Right atrium auricular region (tissue), 2 donors: ENCODE data around the gene ERBIN. TPM values are rescaled to one million over a fixed set of nuclear protein-coding genes. Genes with fewer than 3 reads are reported as not detected.

Source experiments
- DNase-seq: peaks from one replicate; pipeline ENCODE4 v3.0.0-alpha.2; 2019; ENCODE audit warnings: low spot score
- H3K27ac ChIP-seq, 2 donors: fragments of 200-600 bp; sonication (generic); 1 replicate in 1 of 2; 2 replicates in 1 of 2; pipeline ENCODE4 v1.5.1; 2016 to 2019
- H3K27me3 ChIP-seq, 2 donors: fragments of 200-600 bp; sonication (generic); one replicate each; pipeline versions ENCODE4 v1.5.1 to v1.6.0; 2017 to 2019
- H3K36me3 ChIP-seq: fragments of 200-600 bp; sonication (generic); one replicate; pipeline ENCODE4 v1.5.1; 2016
- H3K4me1 ChIP-seq, 2 donors: fragments of 200-600 bp; sonication (generic); one replicate each; pipeline versions ENCODE4 v1.5.1 to v1.6.0; 2017 to 2019
- H3K4me3 ChIP-seq, 2 donors: fragments of 200-600 bp; sonication (generic); 1 replicate in 1 of 2; 2 replicates in 1 of 2; pipeline ENCODE4 v1.5.1; 2017 to 2019; ENCODE audit warnings: mild to moderate bottlenecking in 1 of 2, moderate library complexity in 1 of 2
- H3K9me3 ChIP-seq, 2 donors: fragments of 200-600 bp; sonication (generic); one replicate each; pipeline ENCODE4 v1.5.1; 2019
- total RNA-seq, 2 donors: library from RNA; depleted of rRNA; stranded (reverse); fragments of >200 nt; gene quantifications; one replicate each; pipeline ENCODE4 v1.1.0, GENCODE V29; 2016
- TF ChIP-seq, protein P1 (sequence below), 2 donors: fragments of 200-600 bp; sonication (generic); IDR thresholded peaks; one replicate each; pipeline ENCODE4 v1.5.1; 2019; ENCODE audit warnings: antibody characterized with exemption in 2 of 2

Gene ERBIN
- total RNA-seq, 2 donors from 2014 or later = 33.0 to 38.2 TPM

DNA sequence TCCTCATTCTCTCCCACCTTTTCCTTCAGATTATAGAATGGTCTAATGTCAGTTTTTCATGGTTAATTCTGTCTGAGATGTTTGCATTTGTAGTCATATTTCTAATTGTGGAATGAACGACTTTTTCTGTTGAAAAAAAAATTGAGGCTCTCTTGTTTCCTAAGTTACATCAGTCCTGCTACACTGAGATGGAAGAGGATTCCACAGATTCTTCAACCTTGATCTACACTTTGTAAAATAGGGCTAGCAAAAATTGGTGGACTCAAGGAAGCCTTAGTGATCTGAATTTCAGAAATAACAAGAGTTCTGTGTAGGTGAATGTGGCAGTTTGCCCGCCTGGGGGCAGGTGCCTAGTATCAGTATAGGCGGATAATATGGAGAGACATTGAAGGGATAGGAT lies 51.9 kb downstream of the ERBIN start:
- Histone ChIP-seq H3K27me3 (no peaks in the 10 kb centered on the region), H3K27ac (no peak overlapping the region), H3K4me1 (no peaks in the 10 kb centered on the region), H3K9me3 (no peaks in the 10 kb centered on the region), H3K4me3 (no peak overlapping the region), H3K36me3 (no peaks in the 10 kb centered on the region)
- TF ChIP-seq, protein P1, sequence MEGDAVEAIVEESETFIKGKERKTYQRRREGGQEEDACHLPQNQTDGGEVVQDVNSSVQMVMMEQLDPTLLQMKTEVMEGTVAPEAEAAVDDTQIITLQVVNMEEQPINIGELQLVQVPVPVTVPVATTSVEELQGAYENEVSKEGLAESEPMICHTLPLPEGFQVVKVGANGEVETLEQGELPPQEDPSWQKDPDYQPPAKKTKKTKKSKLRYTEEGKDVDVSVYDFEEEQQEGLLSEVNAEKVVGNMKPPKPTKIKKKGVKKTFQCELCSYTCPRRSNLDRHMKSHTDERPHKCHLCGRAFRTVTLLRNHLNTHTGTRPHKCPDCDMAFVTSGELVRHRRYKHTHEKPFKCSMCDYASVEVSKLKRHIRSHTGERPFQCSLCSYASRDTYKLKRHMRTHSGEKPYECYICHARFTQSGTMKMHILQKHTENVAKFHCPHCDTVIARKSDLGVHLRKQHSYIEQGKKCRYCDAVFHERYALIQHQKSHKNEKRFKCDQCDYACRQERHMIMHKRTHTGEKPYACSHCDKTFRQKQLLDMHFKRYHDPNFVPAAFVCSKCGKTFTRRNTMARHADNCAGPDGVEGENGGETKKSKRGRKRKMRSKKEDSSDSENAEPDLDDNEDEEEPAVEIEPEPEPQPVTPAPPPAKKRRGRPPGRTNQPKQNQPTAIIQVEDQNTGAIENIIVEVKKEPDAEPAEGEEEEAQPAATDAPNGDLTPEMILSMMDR (IDR thresholded peaks at IDR 0.05) = no peak
- DNase-seq = no peak

DNA sequence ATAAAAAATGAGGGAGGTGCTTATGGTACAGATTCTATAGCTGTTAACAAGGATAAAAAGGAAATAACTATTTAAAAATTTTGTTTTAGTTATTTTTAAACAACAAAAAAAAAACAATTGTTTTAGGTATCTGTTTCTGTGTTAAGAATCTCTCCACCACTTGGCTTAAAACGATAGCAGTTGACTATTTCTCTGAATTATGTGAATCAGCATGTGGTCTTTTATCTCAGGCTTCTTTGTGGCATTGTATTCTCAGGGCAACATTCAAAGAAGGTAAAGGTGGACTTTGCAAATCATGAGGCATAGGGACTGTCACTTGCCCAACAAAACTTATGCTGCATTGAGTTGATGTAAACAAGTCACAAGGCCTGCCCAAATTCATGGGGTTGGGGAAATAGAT lies 55.2 kb downstream of the ERBIN start:
- H3K4me1 ChIP-seq = peaks cover 0 to 16% of the 10 kb centered on the region in 2 donors
- no peaks in the 10 kb centered on the region for H3K36me3 ChIP-seq
- no peak overlapping the region for H3K27ac ChIP-seq
- no peak for DNase-seq
- no peaks in the 10 kb centered on the region for H3K27me3 ChIP-seq
- TF ChIP-seq, protein P1 (IDR thresholded peaks at IDR 0.05) = no peak
- no peak overlapping the region for H3K4me3 ChIP-seq
- H3K9me3 ChIP-seq = no peaks in the 10 kb centered on the region

DNA sequence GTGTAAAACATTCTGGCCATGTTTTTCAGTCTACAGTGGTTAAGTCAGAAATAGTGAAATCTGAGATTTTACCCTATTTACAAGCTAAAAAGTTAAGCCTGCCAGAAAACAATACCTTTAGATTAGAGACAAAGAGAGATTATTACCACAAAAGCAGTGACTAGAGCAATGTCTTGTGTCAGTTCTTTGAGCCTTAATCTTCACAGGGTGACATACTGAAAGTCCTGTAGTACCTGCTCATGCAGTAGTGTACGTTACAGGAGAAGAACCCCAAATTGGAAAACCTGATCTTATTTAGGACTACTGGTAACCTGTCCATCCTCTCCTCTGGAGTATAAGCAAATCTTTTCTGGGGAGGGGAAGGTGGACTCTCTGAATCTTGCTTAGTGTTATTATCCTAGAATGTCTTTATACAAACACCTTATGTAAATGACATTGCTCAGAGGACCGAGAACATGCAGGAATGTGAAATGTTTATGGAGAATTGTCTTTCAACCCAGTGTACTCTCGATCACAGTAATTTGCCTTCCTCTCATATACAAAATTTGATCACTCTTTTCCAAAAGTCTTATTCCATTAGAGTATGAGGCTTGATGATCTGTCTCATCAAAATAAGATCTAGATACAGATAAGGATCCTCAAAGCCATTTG lies 55.7 kb downstream of the ERBIN start:
- TF ChIP-seq, protein P1 (IDR thresholded peaks at IDR 0.05) = no peak
- no peak overlapping the region for H3K4me3 ChIP-seq
- no peak overlapping the region for H3K27ac ChIP-seq
- no peaks in the 10 kb centered on the region for H3K36me3 ChIP-seq
- peaks cover 0 to 16% of the 10 kb centered on the region in 2 donors for H3K4me1 ChIP-seq
- no peaks in the 10 kb centered on the region for H3K9me3 ChIP-seq
- H3K27me3 ChIP-seq = no peaks in the 10 kb centered on the region
- no peak for DNase-seq

DNA sequence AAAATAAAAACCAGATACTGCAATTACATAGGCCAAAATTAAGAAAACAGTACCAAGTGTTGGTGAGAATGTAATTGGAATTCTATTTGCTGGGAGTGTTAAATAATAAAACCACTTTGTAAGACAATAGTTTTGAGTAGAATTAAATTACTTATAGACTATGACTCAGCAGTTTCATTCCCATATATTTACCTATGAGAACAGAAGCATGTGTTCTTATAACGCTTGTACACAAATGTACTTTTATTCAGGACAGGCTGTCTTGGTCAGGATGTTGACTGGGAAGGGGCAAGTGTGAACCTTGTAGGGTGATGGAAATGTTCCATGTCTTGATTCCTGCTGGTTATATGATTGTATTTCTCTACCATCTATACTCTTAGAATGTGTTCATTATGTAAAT lies 56.3 kb downstream of the ERBIN start:
- no peak for DNase-seq
- Histone ChIP-seq H3K36me3 (no peaks in the 10 kb centered on the region), H3K27ac (no peak overlapping the region), H3K9me3 (no peaks in the 10 kb centered on the region), H3K4me3 (no peak overlapping the region), H3K4me1 (peaks cover 0 to 16% of the 10 kb centered on the region in 2 donors), H3K27me3 (no peaks in the 10 kb centered on the region)
- TF ChIP-seq, protein P1 (IDR thresholded peaks at IDR 0.05) = no peak

DNA sequence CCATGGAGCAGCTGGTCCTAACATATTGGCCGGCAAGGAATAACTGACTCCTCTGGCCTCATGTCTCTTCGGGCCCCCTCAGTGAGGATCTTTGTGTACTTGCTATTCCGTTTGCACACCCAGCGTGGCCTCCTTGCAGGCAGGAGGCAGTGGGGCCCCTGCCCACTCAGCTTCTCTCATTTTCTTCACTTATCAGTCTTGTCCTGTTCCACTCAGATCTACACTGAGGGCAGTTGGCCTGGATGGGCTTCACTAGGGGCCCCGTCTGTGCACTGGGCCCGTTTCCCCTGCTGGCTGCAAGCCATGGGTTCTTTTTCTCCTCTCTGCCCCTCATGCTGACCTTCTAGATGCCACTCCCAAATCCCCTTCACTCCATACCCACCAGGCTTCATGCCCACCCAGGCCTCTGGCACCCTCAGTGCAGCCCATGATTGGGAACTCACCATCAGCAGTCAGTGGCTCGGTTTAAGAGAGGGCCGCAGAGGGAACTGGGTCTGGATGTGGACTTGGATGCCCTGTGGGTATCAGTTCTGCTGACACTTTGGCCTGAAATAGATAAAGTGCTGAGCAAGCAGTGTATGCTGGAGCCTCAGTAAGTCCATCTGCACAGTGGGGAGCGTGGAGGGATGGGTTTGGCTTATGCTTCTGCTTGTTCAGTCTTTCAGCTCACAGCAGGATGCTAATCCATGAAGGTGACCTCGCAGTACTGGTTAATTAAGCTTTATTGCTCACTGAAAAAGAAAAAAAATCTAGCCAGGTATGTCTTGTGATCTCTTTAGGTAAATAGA lies 57.9 kb downstream of the ERBIN start:
- Histone ChIP-seq H3K36me3 (no peaks in the 10 kb centered on the region), H3K4me3 (no peak overlapping the region), H3K27ac (no peak overlapping the region), H3K9me3 (no peaks in the 10 kb centered on the region), H3K27me3 (no peaks in the 10 kb centered on the region), H3K4me1 (peaks cover 0 to 16% of the 10 kb centered on the region in 2 donors)
- no peak for DNase-seq
- TF ChIP-seq, protein P1 (IDR thresholded peaks at IDR 0.05) = no peak
